GM23338 (cell line): ENCODE results near the gene ZDHHC8. TPM values are rescaled to one million over a fixed set of nuclear protein-coding genes. Genes with fewer than 3 reads are reported as not detected.

Source experiments
- ATAC-seq: fragments of 200-7000 bp; cut with Tn5 transposase; 3 replicates; pipeline ENCODE4 v1.9.1; 2020
- DNase-seq: peaks from one replicate; pipeline ENCODE4 v3.0.0-alpha.2; 2015; ENCODE audit warnings: low spot score
- H2AFZ ChIP-seq: fragments of 200-600 bp; sonication (generic); 2 replicates; pipeline ENCODE4 v1.8.0; 2016; ENCODE audit warnings: antibody characterized with exemption, mild to moderate bottlenecking, moderate library complexity
- H3F3A ChIP-seq: fragments of 200-600 bp; sonication (generic); replicated peaks from 2 replicates; pipeline ENCODE4 v1.8.0; 2017; ENCODE audit warnings: antibody characterized with exemption, mixed run types, low read depth
- H3K27ac ChIP-seq: fragments of 200-600 bp; sonication (generic); 2 replicates; pipeline ENCODE4 v1.6.1; 2016; ENCODE audit warnings: low read depth
- H3K27me3 ChIP-seq: fragments of 200-600 bp; sonication (generic); 2 replicates; pipeline ENCODE4 v1.8.0; 2016; ENCODE audit warnings: mild to moderate bottlenecking, mixed run types, moderate library complexity; ENCODE audit not compliant: insufficient read depth
- H3K36me3 ChIP-seq: fragments of 200-600 bp; sonication (generic); 2 replicates; pipeline ENCODE4 v1.8.0; 2016; ENCODE audit warnings: mild to moderate bottlenecking; ENCODE audit not compliant: insufficient read depth
- H3K4me1 ChIP-seq: fragments of 200-600 bp; sonication (generic); 2 replicates; pipeline ENCODE4 v1.8.0; 2016; ENCODE audit warnings: mild to moderate bottlenecking, moderate library complexity; ENCODE audit not compliant: insufficient read depth
- H3K4me2 ChIP-seq: fragments of 200-600 bp; sonication (generic); 2 replicates; pipeline ENCODE4 v1.7.1; 2017; ENCODE audit warnings: mixed run types
- H3K4me3 ChIP-seq: fragments of 200-600 bp; sonication (generic); 2 replicates; pipeline ENCODE4 v1.6.1; 2016; ENCODE audit warnings: mixed run types
- H3K79me2 ChIP-seq: fragments of 200-600 bp; sonication (generic); replicated peaks from 2 replicates; pipeline ENCODE4 v1.8.0; 2017; ENCODE audit warnings: mild to moderate bottlenecking; ENCODE audit not compliant: insufficient read depth
- H3K9me2 ChIP-seq: fragments of 200-600 bp; sonication (generic); 2 replicates; pipeline ENCODE4 v1.8.0; 2017; ENCODE audit not compliant: insufficient read depth
- H4K20me1 ChIP-seq: fragments of 200-600 bp; sonication (generic); replicated peaks from 2 replicates; pipeline ENCODE4 v1.8.0; 2017; ENCODE audit warnings: mild to moderate bottlenecking; ENCODE audit not compliant: insufficient read depth
- H3K27ac Mint-ChIP-seq: 2 replicates; pipeline ENCODE4 v1.8.0; 2020; ENCODE audit warnings: inconsistent platforms, mild to moderate bottlenecking, moderate library complexity, mixed read lengths
- H3K27me3 Mint-ChIP-seq: 3 replicates; pipeline ENCODE4 v1.8.0; 2022; ENCODE audit warnings: low read depth, mild to moderate bottlenecking, moderate library complexity, mixed read lengths, inconsistent platforms; ENCODE audit not compliant: insufficient read depth, poor library complexity
- H3K36me3 Mint-ChIP-seq: 3 replicates; pipeline ENCODE4 v1.8.0; 2021; ENCODE audit warnings: low read depth, mild to moderate bottlenecking, inconsistent platforms, moderate library complexity, mixed read lengths
- H3K4me1 Mint-ChIP-seq: 3 replicates; pipeline ENCODE4 v1.8.0; 2020; ENCODE audit warnings: mild to moderate bottlenecking, inconsistent platforms, mixed read lengths
- H3K4me3 Mint-ChIP-seq: 3 replicates; pipeline ENCODE4 v1.8.0; 2021; ENCODE audit warnings: moderate library complexity, mild to moderate bottlenecking, inconsistent platforms, mixed read lengths
- H3K9me3 Mint-ChIP-seq: 3 replicates; pipeline ENCODE4 v1.8.0; 2020; ENCODE audit warnings: moderate library complexity, mild to moderate bottlenecking, inconsistent platforms, mixed read lengths
- CREB1 ChIP-seq: fragments of 250-450 bp; sonication (Bioruptor Pico); IDR thresholded peaks from 2 replicates; pipeline ENCODE4 v1.5.0; 2020; ENCODE audit warnings: low read depth, mild to moderate bottlenecking, moderate library complexity
- CTCF ChIP-seq, 2 experiments: fragments of 200-600 bp in 1 of 2; sonication (generic) in 1 of 2; conservative IDR thresholded peaks; 2 replicates each; pipeline versions ENCODE4 v1.5.1 to v1.6.1; 2016 to 2017; ENCODE audit warnings: antibody characterized with exemption in 2 of 2, low read depth in 2 of 2, mild to moderate bottlenecking in 2 of 2, moderate library complexity in 1 of 2
- ETS1 ChIP-seq: IDR thresholded peaks from 2 replicates; pipeline ENCODE4 v1.6.1; 2016; ENCODE audit warnings: antibody characterized with exemption
- EZH2 ChIP-seq: fragments of 200-600 bp; sonication (generic); IDR thresholded peaks from one replicate; pipeline ENCODE4 v1.8.0; 2017; ENCODE audit warnings: antibody characterized with exemption, mild to moderate bottlenecking, low read depth; ENCODE audit not compliant: unreplicated experiment
- EZH2phosphoT487 ChIP-seq: fragments of 200-600 bp; sonication (generic); IDR thresholded peaks from one replicate; pipeline ENCODE4 v1.8.1; 2018; ENCODE audit warnings: antibody characterized with exemption; ENCODE audit not compliant: unreplicated experiment
- JUNB ChIP-seq: IDR thresholded peaks from one replicate; pipeline ENCODE4 v1.6.1; 2016; ENCODE audit warnings: antibody characterized with exemption; ENCODE audit not compliant: unreplicated experiment
- NANOG ChIP-seq: IDR thresholded peaks from 2 replicates; pipeline ENCODE4 v1.6.1; 2016; ENCODE audit warnings: antibody characterized with exemption, borderline replicate concordance
- POLR2AphosphoS5 ChIP-seq: IDR thresholded peaks from 2 replicates; pipeline ENCODE4 v1.6.1; 2016; ENCODE audit warnings: antibody characterized with exemption, low read depth
- REST ChIP-seq: IDR thresholded peaks from one replicate; pipeline ENCODE4 v1.6.1; 2018; ENCODE audit warnings: antibody characterized with exemption; ENCODE audit not compliant: unreplicated experiment
- STAT1 ChIP-seq: IDR thresholded peaks from one replicate; pipeline ENCODE4 v1.6.1; 2016; ENCODE audit warnings: antibody characterized with exemption; ENCODE audit not compliant: unreplicated experiment
- ZNF114 ChIP-seq: fragments of 250-450 bp; sonication (Bioruptor Pico); IDR thresholded peaks from 2 replicates; pipeline ENCODE4 v1.5.0; 2020; ENCODE audit warnings: mild to moderate bottlenecking, moderate library complexity
- ZNF331 ChIP-seq: fragments of 250-450 bp; sonication (Bioruptor Pico); IDR thresholded peaks from 2 replicates; pipeline ENCODE4 v1.5.0; 2020; ENCODE audit warnings: low read depth, mild to moderate bottlenecking, moderate library complexity
- ZNF462 ChIP-seq: fragments of 250-450 bp; sonication (Bioruptor Pico); IDR thresholded peaks from 2 replicates; pipeline ENCODE4 v1.5.0; 2020; ENCODE audit warnings: mild to moderate bottlenecking, moderate library complexity
- polyA plus RNA-seq: library from polyadenylated mRNA; unstranded; fragments of >200 nt; fragmentation: Nextera tagmentation; extraction: Ambion mirVana; gene quantifications from 2 replicates; pipeline ENCODE4 v1.2.1, GENCODE V29; 2016
- total RNA-seq: library from RNA; depleted of rRNA; stranded (reverse); fragments of >200 nt; shearing (Covaris generic); gene quantifications from 2 replicates; pipeline ENCODE4 v1.2.3, GENCODE V29; 2014

The ZDHHC8 gene
- total and polyA plus RNA-seq, 2 experiments from 2014 or later, result 13.7 to 47.6 TPM

- Histone ChIP-seq H3K4me2 (no peak overlapping the region), H3K36me3 (peaks cover 16% of the 10 kb centered on the region), H3K9me2 (no peaks in the 10 kb centered on the region), H3K4me3 (no peak overlapping the region), H3K27me3 (no peaks in the 10 kb centered on the region), H4K20me1 (peaks cover 27% of the 10 kb centered on the region), H3K4me1 (no peaks in the 10 kb centered on the region), H3K79me2 (no peaks in the 10 kb centered on the region), H3K27ac (no peak overlapping the region), H3F3A (peaks cover 28% of the 10 kb centered on the region), H2AFZ (no peak overlapping the region)
- TF ChIP-seq CREB1 (CRISPR knock-in tag), result no peak
- TF ChIP-seq EZH2phosphoT487, result no peak
- no peak for TF ChIP-seq REST
- no peak for TF ChIP-seq POLR2AphosphoS5
- TF ChIP-seq ZNF331 (CRISPR knock-in tag), result no peak
- no peak for TF ChIP-seq CTCF (conservative IDR thresholded peaks at IDR 0.05; ENCODE audit: low read depth in 2 of 2)
- TF ChIP-seq ZNF462 (CRISPR knock-in tag), result no peak
- no peak for TF ChIP-seq EZH2
- TF ChIP-seq NANOG, result no peak
- no peak for TF ChIP-seq JUNB
- no peak for TF ChIP-seq STAT1
- no peak for TF ChIP-seq ZNF114 (CRISPR knock-in tag)
- TF ChIP-seq ETS1, result no peak
- ATAC-seq (no peak), DNase-seq (no peak)
- Mint-ChIP-seq H3K36me3 (peaks cover 73% of the 10 kb centered on the region), H3K27ac (no peak overlapping the region), H3K4me1 (no peaks in the 10 kb centered on the region), H3K4me3 (no peak overlapping the region), H3K9me3 (no peaks in the 10 kb centered on the region), H3K27me3 (peaks cover 46% of the 10 kb centered on the region)
Measured at GRCh38 chr22:20109411-20110358, 21.9 kb upstream of the ZDHHC8 start.
